Measurements from ENCODE around the gene PTAFR.
A peak's percentile ranks its signal among the peaks of the same experiment; 100 is the strongest.

The PTAFR gene

GRCh38 chr1:28104866-28105467, 71.5 kb downstream of the PTAFR start (continued):
- TF ChIP-seq, protein P1, sequence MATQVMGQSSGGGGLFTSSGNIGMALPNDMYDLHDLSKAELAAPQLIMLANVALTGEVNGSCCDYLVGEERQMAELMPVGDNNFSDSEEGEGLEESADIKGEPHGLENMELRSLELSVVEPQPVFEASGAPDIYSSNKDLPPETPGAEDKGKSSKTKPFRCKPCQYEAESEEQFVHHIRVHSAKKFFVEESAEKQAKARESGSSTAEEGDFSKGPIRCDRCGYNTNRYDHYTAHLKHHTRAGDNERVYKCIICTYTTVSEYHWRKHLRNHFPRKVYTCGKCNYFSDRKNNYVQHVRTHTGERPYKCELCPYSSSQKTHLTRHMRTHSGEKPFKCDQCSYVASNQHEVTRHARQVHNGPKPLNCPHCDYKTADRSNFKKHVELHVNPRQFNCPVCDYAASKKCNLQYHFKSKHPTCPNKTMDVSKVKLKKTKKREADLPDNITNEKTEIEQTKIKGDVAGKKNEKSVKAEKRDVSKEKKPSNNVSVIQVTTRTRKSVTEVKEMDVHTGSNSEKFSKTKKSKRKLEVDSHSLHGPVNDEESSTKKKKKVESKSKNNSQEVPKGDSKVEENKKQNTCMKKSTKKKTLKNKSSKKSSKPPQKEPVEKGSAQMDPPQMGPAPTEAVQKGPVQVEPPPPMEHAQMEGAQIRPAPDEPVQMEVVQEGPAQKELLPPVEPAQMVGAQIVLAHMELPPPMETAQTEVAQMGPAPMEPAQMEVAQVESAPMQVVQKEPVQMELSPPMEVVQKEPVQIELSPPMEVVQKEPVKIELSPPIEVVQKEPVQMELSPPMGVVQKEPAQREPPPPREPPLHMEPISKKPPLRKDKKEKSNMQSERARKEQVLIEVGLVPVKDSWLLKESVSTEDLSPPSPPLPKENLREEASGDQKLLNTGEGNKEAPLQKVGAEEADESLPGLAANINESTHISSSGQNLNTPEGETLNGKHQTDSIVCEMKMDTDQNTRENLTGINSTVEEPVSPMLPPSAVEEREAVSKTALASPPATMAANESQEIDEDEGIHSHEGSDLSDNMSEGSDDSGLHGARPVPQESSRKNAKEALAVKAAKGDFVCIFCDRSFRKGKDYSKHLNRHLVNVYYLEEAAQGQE (tag by site-specific recombination; IDR thresholded peaks at IDR 0.05): no peak
- TF ChIP-seq PRDM1 (tag by site-specific recombination; IDR thresholded peaks at IDR 0.05): no peak
- 0 out of 2 replicates have a peak, but pooled peaks have one; percentile 47 for TF ChIP-seq ZNF24 (tag by site-specific recombination; IDR thresholded peaks at IDR 0.05)
- TF ChIP-seq, protein P2, sequence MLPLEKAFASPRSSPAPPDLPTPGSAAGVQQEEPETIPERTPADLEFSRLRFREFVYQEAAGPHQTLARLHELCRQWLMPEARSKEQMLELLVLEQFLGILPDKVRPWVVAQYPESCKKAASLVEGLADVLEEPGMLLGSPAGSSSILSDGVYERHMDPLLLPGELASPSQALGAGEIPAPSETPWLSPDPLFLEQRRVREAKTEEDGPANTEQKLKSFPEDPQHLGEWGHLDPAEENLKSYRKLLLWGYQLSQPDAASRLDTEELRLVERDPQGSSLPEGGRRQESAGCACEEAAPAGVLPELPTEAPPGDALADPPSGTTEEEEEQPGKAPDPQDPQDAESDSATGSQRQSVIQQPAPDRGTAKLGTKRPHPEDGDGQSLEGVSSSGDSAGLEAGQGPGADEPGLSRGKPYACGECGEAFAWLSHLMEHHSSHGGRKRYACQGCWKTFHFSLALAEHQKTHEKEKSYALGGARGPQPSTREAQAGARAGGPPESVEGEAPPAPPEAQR (tag by site-specific recombination; IDR thresholded peaks at IDR 0.05): no peak
- TF ChIP-seq ZNF114 (tag by site-specific recombination; IDR thresholded peaks at IDR 0.05): no peak
- no peak for TF ChIP-seq ZNF302 (tag by site-specific recombination; IDR thresholded peaks at IDR 0.05; ENCODE audit: low read depth)
- no peak for TF ChIP-seq ZNF433 (tag by site-specific recombination; IDR thresholded peaks at IDR 0.05; ENCODE audit: low read depth)
- no peak for TF ChIP-seq KLF9 (tag by site-specific recombination; IDR thresholded peaks at IDR 0.05; ENCODE audit: low read depth)
- peak; percentile 99 for TF ChIP-seq ZNF394 (tag by site-specific recombination; IDR thresholded peaks at IDR 0.05; ENCODE audit: borderline replicate concordance)
- no peak for TF ChIP-seq ZNF549 (tag by site-specific recombination; IDR thresholded peaks at IDR 0.05)
- no peak for TF ChIP-seq ZNF16 (tag by site-specific recombination; IDR thresholded peaks at IDR 0.05; ENCODE audit: low read depth)
- TF ChIP-seq ZNF146 (tag by site-specific recombination; IDR thresholded peaks at IDR 0.05): no peak
- no peak for TF ChIP-seq ZNF169 (tag by site-specific recombination; IDR thresholded peaks at IDR 0.05)
- TF ChIP-seq ZBTB11 (tag by site-specific recombination; conservative IDR thresholded peaks at IDR 0.05; ENCODE audit: low read depth): no peak
- TF ChIP-seq FEZF1 (tag by site-specific recombination; IDR thresholded peaks at IDR 0.05): no peak
- no peak for TF ChIP-seq ZNF138 (tag by site-specific recombination; IDR thresholded peaks at IDR 0.05; ENCODE audit: borderline replicate concordance)
- TF ChIP-seq ZBTB1 (tag by site-specific recombination; IDR thresholded peaks at IDR 0.05): no peak
- no peak for TF ChIP-seq ZNF626 (tag by site-specific recombination; IDR thresholded peaks at IDR 0.05)
- TF ChIP-seq ZNF155 (tag by site-specific recombination; IDR thresholded peaks at IDR 0.05): no peak
- TF ChIP-seq ZNF221 (tag by site-specific recombination; IDR thresholded peaks at IDR 0.05; ENCODE audit: borderline replicate concordance): no peak
- no peak for TF ChIP-seq KLF17 (tag by site-specific recombination; IDR thresholded peaks at IDR 0.05)
- no peak for TF ChIP-seq ZNF416 (tag by site-specific recombination; IDR thresholded peaks at IDR 0.05)
- TF ChIP-seq ZNF701 (tag by site-specific recombination; IDR thresholded peaks at IDR 0.05): no peak
- TF ChIP-seq ZNF350 (tag by site-specific recombination; IDR thresholded peaks at IDR 0.05): no peak
- TF ChIP-seq SALL2 (tag by site-specific recombination; IDR thresholded peaks at IDR 0.05; ENCODE audit: borderline replicate concordance): no peak
- no peak for TF ChIP-seq YY2 (tag by site-specific recombination; IDR thresholded peaks at IDR 0.05)
- no peak for TF ChIP-seq ZNF555 (tag by site-specific recombination; conservative IDR thresholded peaks at IDR 0.05)
- no peak for TF ChIP-seq ZNF23 (tag by site-specific recombination; IDR thresholded peaks at IDR 0.05; ENCODE audit: borderline replicate concordance)
- TF ChIP-seq, protein P3, sequence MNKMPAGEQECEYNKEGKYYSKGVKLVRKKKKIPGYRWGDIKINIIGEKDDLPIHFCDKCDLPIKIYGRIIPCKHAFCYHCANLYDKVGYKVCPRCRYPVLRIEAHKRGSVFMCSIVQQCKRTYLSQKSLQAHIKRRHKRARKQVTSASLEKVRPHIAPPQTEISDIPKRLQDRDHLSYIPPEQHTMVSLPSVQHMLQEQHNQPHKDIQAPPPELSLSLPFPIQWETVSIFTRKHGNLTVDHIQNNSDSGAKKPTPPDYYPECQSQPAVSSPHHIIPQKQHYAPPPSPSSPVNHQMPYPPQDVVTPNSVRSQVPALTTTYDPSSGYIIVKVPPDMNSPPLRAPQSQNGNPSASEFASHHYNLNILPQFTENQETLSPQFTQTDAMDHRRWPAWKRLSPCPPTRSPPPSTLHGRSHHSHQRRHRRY (tag by site-specific recombination; IDR thresholded peaks at IDR 0.05): no peak
- TF ChIP-seq ZNF660 (tag by site-specific recombination; IDR thresholded peaks at IDR 0.05): peak; percentile 77; the same call in 1 of the 2 replicates
- TF ChIP-seq ZNF501 (tag by site-specific recombination; IDR thresholded peaks at IDR 0.05): peak; percentile 38; the same call in 1 of the 2 replicates

All from HEK293 (cell line).